WERI-Rb-1 (cell line): Measurements from ENCODE around the gene ATAT1.

Source experiments
- DNase-seq: peaks from one replicate; pipeline ENCODE4 v3.0.0-alpha.2; 2020
- H3K27ac ChIP-seq: fragments of 250-450 bp; sonication (Bioruptor Pico); 2 replicates; pipeline ENCODE4 v1.5.1; 2020; ENCODE audit warnings: mild to moderate bottlenecking, moderate library complexity
- H3K27me3 ChIP-seq: fragments of 250-450 bp; sonication (Bioruptor Pico); 2 replicates; pipeline ENCODE4 v1.5.1; 2021; ENCODE audit warnings: mild to moderate bottlenecking, low read depth, moderate library complexity; ENCODE audit not compliant: insufficient read depth, severe bottlenecking
- H3K36me3 ChIP-seq: fragments of 250-450 bp; sonication (Bioruptor Pico); 2 replicates; pipeline ENCODE4 v1.5.1; 2020; ENCODE audit warnings: mild to moderate bottlenecking, moderate library complexity
- H3K4me3 ChIP-seq: 2 replicates; pipeline ENCODE4 v1.5.1; 2011; ENCODE audit warnings: low read depth, mild to moderate bottlenecking, control low read depth, low read length
- H3K9me3 ChIP-seq: fragments of 250-450 bp; sonication (Bioruptor Pico); 2 replicates; pipeline ENCODE4 v1.5.1; 2021; ENCODE audit warnings: mild to moderate bottlenecking, moderate library complexity; ENCODE audit not compliant: severe bottlenecking
- CTCF ChIP-seq: IDR thresholded peaks from 2 replicates; pipeline ENCODE4 v1.5.1; 2011; ENCODE audit warnings: low read depth, mild to moderate bottlenecking, control low read depth, inconsistent platforms, low read length

The ATAT1 gene

DNA sequence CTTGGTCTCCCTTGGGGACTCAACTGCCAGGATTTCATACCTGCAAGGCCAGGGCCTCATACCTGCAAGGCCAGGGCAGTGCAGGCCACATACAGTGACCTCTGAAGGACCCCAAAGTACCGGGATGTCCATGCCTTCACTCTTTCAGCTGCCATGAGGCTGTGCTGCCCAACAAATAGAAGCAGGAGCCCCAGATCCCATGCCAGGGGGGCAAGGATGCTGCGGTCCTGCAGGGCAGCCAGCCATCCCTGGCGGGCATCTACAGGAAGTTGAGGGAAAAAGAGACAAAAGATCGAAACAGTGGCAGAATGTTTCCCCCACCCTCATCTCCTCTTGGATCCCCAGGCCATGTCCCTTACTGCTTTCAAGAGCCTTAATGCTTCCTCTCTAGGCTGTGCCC is 63.3 kb downstream of the ATAT1 start:
- no peaks in the 10 kb centered on the region for H3K9me3 ChIP-seq
- H3K27me3 ChIP-seq, result no peaks in the 10 kb centered on the region
- H3K27ac ChIP-seq, result peak overlapping the region; percentile 91
- peaks cover 28% of the 10 kb centered on the region for H3K36me3 ChIP-seq
- H3K4me3 ChIP-seq, result peak overlapping the region; percentile 91
- no peak for DNase-seq
- TF ChIP-seq CTCF, result no peak

DNA sequence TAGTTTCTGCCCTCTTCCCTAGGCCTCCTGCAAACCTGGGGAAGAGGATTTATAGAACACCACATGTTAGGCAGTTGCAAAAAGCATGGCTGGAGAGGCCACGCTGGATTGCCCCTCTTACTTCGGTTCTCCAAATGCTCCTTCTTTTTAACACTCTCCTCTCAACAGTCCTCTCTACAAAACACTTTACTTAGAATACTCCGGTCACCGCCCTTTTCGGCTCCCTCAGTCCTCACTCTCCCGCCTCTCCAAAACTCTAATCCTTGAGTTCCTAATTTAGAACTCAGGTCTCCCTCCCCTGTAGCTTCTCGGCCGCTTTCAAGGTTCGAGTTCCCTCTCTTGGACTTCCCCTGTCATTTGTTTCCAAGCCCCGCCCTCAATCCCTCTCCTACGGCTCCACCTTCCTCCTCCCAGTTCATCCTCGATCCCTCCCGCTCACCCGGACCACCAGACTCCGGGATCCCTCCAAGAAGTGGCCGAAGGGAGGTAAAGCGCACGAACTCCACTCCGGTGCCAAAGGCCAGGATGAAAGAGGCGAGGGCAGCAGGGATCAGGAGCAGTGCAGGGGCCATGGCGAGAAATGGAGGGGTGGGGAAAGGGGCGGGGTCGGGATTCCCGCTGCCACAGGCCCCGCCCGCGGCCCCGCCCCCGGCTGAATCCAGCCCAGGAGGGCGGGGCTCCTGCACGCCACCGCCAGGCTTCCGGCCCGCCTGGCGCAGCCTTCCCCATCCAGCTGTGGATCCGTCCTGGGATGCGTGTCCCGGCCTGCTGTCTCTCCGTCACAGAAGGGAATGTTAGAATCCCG is 63.9 kb downstream of the ATAT1 start, which contains the start of gene NRM:
NRM (minus strand) TSS at position 582 of the 805 bp plus-strand sequence; CDS start at position 572, 10 bp downstream.
- DNase-seq, result peak; percentile 96
- peak within 1 kb of the TSS; percentile 91 for H3K27ac ChIP-seq
- no peak for TF ChIP-seq CTCF
- peak within 1 kb of the TSS; percentile 91 for H3K4me3 ChIP-seq
- H3K9me3 ChIP-seq, result no peaks in the 10 kb centered on the region
- H3K36me3 ChIP-seq, result peaks cover 22% of the 10 kb centered on the region
- no peaks in the 10 kb centered on the region for H3K27me3 ChIP-seq

DNA sequence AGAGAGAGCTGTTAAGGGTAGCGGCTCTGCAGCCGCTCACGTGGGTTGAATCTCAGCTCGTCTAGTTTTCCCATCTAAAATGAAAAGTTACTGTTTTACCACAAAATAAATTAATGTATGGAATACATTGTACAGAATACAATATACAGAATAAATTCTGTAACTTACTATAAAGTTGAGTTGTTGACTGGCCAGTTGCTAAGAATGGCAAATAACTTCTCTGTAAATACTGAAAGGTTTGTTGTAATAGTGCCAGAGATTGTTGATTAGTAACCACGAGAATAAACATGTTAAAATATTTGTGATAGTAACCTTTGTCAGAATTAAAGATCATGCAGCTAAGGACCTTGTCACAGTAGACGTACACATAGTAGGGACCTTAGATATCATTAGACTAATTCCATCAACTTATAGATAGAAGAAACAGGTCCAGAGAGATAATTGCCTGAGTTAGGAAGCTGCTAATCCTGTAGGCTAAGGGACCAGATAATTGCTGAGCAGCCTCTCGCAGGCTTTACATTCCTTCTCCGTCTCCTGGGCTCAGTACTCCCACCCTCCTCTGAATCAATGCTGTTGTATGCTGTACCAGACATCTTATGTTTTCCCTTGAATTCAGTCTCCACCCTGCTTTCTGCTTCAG is 64.7 kb downstream of the ATAT1 start:
- Histone ChIP-seq H3K36me3 (peaks cover 16% of the 10 kb centered on the region), H3K4me3 (peak overlapping the region; percentile 91), H3K27me3 (no peaks in the 10 kb centered on the region), H3K27ac (peak overlapping the region; percentile 91), H3K9me3 (no peaks in the 10 kb centered on the region)
- no peak for TF ChIP-seq CTCF
- peak; percentile 75 for DNase-seq
